Measurements from ENCODE around the gene DMC1. TPM values are rescaled to one million over a fixed set of nuclear protein-coding genes. Genes with fewer than 3 reads are reported as not detected.

DMC1 gene
- total RNA-seq, 1 donor: 5.3 TPM

DNA sequence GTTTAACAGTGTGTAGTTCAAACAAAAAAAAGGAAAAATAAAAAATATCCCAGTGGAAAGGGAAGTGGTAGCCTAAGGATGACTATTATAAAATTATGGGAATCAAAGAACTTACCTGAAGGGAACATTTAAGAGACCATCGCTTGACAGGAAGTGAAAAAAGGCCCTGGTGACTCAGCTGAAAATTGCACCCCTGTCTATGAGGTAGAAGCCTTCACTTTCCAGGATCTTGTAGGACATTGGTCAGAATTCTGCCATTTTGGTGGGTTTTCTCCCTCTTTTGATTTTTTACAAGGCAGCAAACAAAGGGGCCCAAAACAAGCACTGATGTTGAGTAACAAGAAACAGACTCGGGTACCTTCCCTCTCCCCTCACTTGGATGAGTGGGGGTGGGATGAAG is 79.5 kb downstream of the DMC1 start:
- no peak for DNase-seq (ENCODE audit: low read depth)
- TF ChIP-seq, protein P1, sequence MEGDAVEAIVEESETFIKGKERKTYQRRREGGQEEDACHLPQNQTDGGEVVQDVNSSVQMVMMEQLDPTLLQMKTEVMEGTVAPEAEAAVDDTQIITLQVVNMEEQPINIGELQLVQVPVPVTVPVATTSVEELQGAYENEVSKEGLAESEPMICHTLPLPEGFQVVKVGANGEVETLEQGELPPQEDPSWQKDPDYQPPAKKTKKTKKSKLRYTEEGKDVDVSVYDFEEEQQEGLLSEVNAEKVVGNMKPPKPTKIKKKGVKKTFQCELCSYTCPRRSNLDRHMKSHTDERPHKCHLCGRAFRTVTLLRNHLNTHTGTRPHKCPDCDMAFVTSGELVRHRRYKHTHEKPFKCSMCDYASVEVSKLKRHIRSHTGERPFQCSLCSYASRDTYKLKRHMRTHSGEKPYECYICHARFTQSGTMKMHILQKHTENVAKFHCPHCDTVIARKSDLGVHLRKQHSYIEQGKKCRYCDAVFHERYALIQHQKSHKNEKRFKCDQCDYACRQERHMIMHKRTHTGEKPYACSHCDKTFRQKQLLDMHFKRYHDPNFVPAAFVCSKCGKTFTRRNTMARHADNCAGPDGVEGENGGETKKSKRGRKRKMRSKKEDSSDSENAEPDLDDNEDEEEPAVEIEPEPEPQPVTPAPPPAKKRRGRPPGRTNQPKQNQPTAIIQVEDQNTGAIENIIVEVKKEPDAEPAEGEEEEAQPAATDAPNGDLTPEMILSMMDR (IDR thresholded peaks at IDR 0.05; ENCODE audit: insufficient read depth, low read length): no peak

DNA sequence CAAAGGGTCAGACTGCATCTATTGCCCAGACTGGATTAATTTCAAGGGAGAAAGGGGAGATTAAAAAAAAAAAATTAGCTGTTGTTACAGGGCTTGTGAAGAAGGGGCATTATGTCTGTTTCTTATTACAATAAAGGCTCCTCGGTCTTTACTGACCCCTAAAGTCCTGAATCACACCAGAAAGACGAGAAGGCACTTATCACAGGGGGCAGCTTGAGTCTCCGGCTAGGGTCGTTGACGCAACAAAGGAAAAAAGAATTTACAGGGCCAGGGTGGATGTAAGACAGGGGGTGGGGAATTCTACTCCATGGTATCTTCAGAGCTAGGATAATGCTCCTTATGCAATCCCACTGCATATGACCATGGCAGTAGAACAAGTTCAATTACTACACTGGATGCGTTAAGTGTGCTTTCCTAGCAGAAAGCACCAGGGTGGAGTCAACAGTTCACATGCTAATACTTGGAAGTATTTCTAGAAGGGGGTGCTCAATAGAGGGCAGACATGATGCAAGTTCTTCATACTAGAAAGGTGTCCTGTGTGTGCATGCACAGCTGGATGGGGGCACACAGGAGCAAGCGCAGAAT is 80.3 kb downstream of the DMC1 start:
- no peak overlapping the region for H3K4me3 ChIP-seq (ENCODE audit: low read depth, low read length)
- TF ChIP-seq, protein P1 (IDR thresholded peaks at IDR 0.05; ENCODE audit: insufficient read depth, low read length): no peak
- DNase-seq (ENCODE audit: low read depth): no peak

More for the DNA sequence above, 79.5 kb downstream of the DMC1 start:
- H3K4me3 ChIP-seq (ENCODE audit: low read depth, low read length): no peak overlapping the region

DNA sequence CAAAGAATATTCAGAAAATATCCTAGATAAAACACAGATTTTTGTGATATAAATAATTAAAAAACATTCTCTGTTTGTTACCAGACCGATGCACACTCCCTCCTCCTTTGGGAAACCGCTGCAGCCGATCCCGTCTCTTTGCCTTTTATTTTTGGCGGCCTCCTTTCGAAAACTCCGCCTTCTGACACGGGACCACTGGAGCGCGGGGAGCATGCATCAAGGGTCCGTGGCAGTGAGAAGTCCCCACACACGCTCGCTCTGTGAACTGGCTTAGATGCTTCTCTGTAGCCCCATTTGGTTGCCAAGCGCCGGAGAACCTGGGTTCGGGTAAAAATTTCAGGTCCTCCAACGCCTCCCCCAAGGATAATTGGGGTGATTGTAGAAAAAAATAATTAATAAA is 80.8 kb downstream of the DMC1 start:
- no peak overlapping the region for H3K4me3 ChIP-seq (ENCODE audit: low read depth, low read length)
- DNase-seq (ENCODE audit: low read depth): no peak
- TF ChIP-seq, protein P1 (IDR thresholded peaks at IDR 0.05; ENCODE audit: insufficient read depth, low read length): no peak

DNA sequence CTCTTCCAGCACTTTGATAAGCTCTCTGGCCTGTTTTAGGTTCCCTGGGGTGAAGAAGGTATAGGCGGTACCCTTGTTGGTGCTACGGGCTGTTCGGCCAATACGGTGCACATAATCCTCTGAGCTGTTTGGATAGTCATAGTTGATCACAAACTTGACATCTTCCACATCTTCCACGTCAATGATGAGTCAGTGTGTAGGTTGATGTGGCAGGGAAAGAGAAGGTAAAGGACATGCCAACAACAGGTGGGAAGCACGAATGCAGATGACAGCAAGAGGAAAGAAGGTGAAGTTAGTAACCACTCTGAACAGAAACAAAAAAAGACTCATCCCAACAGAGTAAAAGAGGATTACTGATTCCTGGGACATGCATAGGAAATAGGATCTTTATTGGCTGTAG is 82.0 kb downstream of the DMC1 start:
- TF ChIP-seq, protein P1 (IDR thresholded peaks at IDR 0.05; ENCODE audit: insufficient read depth, low read length): no peak
- no peak for DNase-seq (ENCODE audit: low read depth)
- H3K4me3 ChIP-seq (ENCODE audit: low read depth, low read length): no peak overlapping the region

DNA sequence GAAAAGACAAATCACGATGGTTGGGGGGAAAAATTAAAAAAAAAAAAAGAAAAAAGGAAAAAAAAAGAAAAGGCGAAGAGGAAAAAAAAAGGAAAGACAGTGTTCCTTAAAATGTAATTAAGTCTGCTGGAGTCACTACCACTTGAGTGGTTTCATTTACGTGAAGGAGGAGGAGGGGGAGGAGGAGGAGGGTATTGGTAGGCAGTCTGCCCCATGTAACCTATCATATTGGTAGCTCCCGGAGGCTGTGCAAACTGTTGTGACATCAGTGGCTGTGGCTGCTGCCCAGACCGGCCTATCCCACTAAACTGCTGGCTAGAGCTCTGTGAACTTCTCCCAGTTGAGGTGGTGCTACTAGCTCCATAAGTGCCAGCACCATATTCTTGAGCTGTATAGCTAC is 84.2 kb downstream of the DMC1 start:
- TF ChIP-seq, protein P1 (IDR thresholded peaks at IDR 0.05; ENCODE audit: insufficient read depth, low read length): no peak
- H3K4me3 ChIP-seq (ENCODE audit: low read depth, low read length): no peak overlapping the region
- no peak for DNase-seq (ENCODE audit: low read depth)

DNA sequence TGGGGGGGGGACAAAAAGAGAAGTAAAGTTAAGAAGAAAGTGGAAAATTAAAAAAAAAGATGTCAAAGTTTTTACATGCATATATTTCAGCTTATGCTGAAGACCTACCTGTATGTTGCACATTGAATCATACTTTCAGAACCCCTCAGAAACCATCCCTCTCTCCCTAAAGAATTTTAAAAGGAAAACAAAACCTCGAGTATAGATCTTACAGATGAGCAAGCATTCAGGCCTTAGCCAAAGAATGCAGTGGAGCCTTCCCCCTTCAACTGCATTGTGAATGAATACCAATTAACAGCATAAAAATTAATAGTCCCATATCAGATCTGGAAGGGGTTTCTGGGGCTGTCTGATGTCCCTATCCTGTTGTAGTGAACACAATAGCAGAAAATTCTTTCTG is 85.7 kb downstream of the DMC1 start:
- DNase-seq (ENCODE audit: low read depth): no peak
- no peak overlapping the region for H3K4me3 ChIP-seq (ENCODE audit: low read depth, low read length)
- TF ChIP-seq, protein P1 (IDR thresholded peaks at IDR 0.05; ENCODE audit: insufficient read depth, low read length): no peak

Data from fibroblast of the aortic adventitia (primary cell).